ENCODE measurements around the gene SAMD4A.

DNA sequence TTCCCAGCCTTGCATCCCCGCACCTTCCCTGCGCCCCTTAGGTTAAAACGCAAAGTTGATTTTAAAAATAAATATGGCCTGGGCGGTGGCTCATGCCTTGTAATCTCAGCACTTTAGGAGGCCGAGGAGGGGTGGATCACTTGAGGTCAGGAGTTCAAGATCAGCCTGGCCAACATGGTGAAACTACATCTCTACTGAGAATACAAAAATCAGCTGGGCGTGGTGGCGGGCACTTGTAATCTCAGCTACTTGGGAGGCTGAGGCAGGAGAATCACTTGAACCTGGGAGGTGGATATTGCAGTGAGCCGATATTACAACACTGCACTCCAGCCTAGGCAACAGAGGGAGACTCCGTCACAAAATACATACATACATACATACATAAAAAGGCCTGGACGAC, 239.7 kb downstream of the SAMD4A start:
- TF ChIP-seq, protein P1, sequence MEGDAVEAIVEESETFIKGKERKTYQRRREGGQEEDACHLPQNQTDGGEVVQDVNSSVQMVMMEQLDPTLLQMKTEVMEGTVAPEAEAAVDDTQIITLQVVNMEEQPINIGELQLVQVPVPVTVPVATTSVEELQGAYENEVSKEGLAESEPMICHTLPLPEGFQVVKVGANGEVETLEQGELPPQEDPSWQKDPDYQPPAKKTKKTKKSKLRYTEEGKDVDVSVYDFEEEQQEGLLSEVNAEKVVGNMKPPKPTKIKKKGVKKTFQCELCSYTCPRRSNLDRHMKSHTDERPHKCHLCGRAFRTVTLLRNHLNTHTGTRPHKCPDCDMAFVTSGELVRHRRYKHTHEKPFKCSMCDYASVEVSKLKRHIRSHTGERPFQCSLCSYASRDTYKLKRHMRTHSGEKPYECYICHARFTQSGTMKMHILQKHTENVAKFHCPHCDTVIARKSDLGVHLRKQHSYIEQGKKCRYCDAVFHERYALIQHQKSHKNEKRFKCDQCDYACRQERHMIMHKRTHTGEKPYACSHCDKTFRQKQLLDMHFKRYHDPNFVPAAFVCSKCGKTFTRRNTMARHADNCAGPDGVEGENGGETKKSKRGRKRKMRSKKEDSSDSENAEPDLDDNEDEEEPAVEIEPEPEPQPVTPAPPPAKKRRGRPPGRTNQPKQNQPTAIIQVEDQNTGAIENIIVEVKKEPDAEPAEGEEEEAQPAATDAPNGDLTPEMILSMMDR (conservative IDR thresholded peaks at IDR 0.05 in 1 of 2, IDR thresholded peaks at IDR 0.05 in 1 of 2; ENCODE audit: low read depth in 1 of 2, low read length in 2 of 2), result no peak
- no peak for TF ChIP-seq EZH2 (IDR thresholded peaks at IDR 0.05; ENCODE audit: low read length, missing control alignments)

Measured in fibroblast of lung (primary cell).